ENCODE measurements around the gene CLPSL1.
A peak's percentile ranks its signal among the peaks of the same experiment; 100 is the strongest.
"Not testable (repeated sequence)": the region's sequence is repeated elsewhere in the genome, so short reads cannot be mapped to it uniquely, and the experiment has no call there.

Gene CLPSL1

GRCh38 chr6:35780719-35781118 lies at the start of gene CLPSL1:
Gene CLPSL1, plus strand, starts transcription at chr6:35781019. Its CDS starts 92 bp downstream, at chr6:35781111.
- CTCF ChIA-PET, result no interaction called here
- TF ChIP-seq, protein P1, sequence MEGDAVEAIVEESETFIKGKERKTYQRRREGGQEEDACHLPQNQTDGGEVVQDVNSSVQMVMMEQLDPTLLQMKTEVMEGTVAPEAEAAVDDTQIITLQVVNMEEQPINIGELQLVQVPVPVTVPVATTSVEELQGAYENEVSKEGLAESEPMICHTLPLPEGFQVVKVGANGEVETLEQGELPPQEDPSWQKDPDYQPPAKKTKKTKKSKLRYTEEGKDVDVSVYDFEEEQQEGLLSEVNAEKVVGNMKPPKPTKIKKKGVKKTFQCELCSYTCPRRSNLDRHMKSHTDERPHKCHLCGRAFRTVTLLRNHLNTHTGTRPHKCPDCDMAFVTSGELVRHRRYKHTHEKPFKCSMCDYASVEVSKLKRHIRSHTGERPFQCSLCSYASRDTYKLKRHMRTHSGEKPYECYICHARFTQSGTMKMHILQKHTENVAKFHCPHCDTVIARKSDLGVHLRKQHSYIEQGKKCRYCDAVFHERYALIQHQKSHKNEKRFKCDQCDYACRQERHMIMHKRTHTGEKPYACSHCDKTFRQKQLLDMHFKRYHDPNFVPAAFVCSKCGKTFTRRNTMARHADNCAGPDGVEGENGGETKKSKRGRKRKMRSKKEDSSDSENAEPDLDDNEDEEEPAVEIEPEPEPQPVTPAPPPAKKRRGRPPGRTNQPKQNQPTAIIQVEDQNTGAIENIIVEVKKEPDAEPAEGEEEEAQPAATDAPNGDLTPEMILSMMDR (IDR thresholded peaks at IDR 0.05; ENCODE audit: control extremely low read depth, extremely low read depth, low read depth, missing control alignments), result no peak
- POLR2A ChIA-PET, result no interaction called here

DNA sequence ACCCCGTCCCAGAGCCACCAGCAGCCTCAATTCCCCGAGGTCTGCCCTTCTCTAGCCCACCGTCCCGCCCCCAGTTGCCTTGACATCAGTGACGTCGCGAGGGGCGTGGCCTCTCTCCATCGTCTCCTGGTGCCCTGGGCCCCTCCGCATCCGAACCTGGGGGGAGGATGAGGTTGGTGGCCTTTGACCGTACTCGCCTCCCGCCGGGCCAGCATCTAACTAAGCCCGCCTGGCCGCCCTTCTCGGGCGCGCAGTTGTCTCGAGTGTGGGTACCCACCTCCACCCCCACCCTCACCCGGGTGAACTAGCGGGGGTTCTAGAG lies 49.4 kb upstream of the CLPSL1 start:
- ChIA-PET CTCF (interaction anchor here (1.0 to 9.9 kb wide), 3 partner anchors 9 to 150 kb away, joined by 3 to 213 read pairs (median 4); no protein-coding TSS in a partner anchor), POLR2A (no interaction called here)
- DNase-seq (ENCODE audit: extremely low spot score), result peak; percentile 91
- TF ChIP-seq, protein P1 (IDR thresholded peaks at IDR 0.05; ENCODE audit: control extremely low read depth, extremely low read depth, low read depth, missing control alignments), result no peak

More at GRCh38 chr6:35780719-35781118, at the start of gene CLPSL1:
- DNase-seq (ENCODE audit: extremely low spot score), result no peak

DNA sequence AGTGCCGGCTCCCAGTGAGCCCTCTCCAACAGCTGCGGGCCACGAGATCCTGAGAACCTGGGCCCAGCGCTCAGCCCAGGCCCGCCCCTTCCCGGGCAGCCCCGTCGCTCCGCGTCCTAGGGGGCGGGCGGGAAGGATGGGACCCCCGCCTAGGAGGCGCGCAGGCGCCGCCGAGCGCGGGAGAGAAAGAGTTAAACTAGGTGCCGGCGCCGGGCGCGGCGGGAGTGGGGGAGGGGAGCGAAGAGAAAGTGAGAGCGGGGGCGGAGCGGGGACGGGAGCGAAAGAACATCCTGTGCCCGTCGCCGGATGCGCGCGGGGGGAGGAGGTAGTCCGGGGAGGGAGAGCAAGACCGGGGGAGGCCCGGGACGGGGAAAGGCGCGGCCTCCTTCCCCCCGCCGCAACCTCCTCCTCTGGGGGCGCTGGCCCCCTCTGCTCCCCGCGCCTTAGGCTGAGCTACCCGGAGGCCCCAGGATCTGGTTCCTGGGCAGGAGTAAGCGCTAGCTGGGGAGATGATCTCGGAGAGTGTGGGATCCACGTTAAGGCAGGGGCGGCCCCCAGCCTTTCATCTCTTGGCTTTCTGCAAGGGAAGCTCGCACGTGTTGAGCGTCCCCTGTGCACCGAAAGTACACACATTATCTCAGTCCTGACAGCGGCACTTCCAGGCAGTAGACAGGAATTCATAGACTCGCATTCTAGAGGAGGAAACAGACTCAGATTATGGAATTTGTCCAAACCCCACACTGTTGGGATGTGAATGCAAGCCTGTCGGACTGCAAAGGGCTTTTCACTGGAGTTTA lies 48.9 kb upstream of the CLPSL1 start:
- peak; percentile 91 for DNase-seq (ENCODE audit: extremely low spot score)
- CTCF ChIA-PET, result interaction anchor here (1.0 to 9.9 kb wide), 5 partner anchors 10 to 215 kb away, joined by 3 to 213 read pairs (median 4); no protein-coding TSS in a partner anchor
- TF ChIP-seq, protein P1 (IDR thresholded peaks at IDR 0.05; ENCODE audit: control extremely low read depth, extremely low read depth, low read depth, missing control alignments), result no peak
- POLR2A ChIA-PET, result no interaction called here

DNA sequence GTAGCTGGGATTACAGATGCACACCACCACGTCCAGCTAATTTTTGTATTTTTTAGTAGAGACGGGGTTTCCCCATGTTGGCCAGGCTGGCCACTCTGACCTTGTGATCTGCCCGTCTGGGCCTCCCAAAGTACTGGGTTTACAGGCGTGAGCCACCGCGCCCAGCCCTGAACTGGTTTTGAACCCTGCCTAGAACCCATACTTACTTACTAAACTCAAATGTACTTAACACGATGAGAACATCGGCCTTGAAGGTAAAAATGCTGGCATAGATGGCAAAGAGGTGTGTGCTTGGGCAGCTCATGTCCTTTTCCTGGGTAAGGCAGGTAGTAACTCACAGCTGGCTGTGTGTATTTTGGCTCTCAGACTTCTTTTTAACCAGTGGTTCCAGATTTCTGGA lies 47.2 kb upstream of the CLPSL1 start:
- ChIA-PET POLR2A (no interaction called here), CTCF (interaction anchor here (0.9 to 9.9 kb wide), 7 partner anchors 14 to 212 kb away, joined by 3 to 213 read pairs (median 5); no protein-coding TSS in a partner anchor)
- TF ChIP-seq, protein P1 (IDR thresholded peaks at IDR 0.05; ENCODE audit: control extremely low read depth, extremely low read depth, low read depth, missing control alignments), result no peak
- no peak for DNase-seq (ENCODE audit: extremely low spot score)

DNA sequence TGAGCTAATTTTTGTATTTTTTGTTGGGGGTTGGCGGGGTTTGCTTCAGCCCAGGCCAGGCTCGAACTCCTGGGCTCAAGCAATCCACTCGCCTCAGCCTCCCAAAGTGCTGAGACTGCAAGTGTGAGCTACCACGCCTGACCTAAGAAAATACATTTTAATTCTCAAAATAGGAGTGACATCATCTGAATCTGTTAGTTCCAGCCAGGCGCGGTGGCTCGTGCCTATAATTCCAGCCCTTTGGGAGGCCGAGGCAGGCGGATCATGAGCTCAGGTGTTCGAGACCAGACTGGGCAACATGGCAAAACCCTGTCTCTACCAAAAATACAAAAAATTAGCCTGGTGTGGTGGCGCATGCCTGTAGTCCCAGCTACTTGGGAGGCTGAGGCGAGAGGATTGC lies 46.5 kb upstream of the CLPSL1 start:
- DNase-seq (ENCODE audit: extremely low spot score), result not testable (repeated sequence)
- ChIA-PET CTCF (interaction anchor here (0.8 to 9.9 kb wide), 7 partner anchors 14 to 437 kb away, joined by 3 to 213 read pairs (median 5); partner anchors contain the start of gene DEF6), POLR2A (interaction anchor here (0.6 kb wide), 1 partner anchor 143 kb away, joined by 5 read pairs; no protein-coding TSS in a partner anchor)

- DNase-seq (ENCODE audit: extremely low spot score), result no peak
- TF ChIP-seq, protein P1 (IDR thresholded peaks at IDR 0.05; ENCODE audit: control extremely low read depth, extremely low read depth, low read depth, missing control alignments), result no peak
- CTCF ChIA-PET, result interaction anchor here (0.8 to 9.9 kb wide), 33 partner anchors 10 to 471 kb away, joined by 3 to 213 read pairs (median 11); no protein-coding TSS in a partner anchor
- POLR2A ChIA-PET, result no interaction called here
Observed at GRCh38 chr6:35735452-35735851, 45.4 kb upstream of the CLPSL1 start.
